NCI-H1092 treated with DMSO at 0.1 percent for 48 hours (cell line): Measurements from ENCODE around the gene CCDC102B.
"Not testable (repeated sequence)": the region's sequence is repeated elsewhere in the genome, so short reads cannot be mapped to it uniquely, and the experiment has no call there.

Experiments used
- DNase-seq: peaks from one replicate; lab custom pipeline; 2025; lab: John Stamatoyannopoulos, UW

CCDC102B gene

DNA sequence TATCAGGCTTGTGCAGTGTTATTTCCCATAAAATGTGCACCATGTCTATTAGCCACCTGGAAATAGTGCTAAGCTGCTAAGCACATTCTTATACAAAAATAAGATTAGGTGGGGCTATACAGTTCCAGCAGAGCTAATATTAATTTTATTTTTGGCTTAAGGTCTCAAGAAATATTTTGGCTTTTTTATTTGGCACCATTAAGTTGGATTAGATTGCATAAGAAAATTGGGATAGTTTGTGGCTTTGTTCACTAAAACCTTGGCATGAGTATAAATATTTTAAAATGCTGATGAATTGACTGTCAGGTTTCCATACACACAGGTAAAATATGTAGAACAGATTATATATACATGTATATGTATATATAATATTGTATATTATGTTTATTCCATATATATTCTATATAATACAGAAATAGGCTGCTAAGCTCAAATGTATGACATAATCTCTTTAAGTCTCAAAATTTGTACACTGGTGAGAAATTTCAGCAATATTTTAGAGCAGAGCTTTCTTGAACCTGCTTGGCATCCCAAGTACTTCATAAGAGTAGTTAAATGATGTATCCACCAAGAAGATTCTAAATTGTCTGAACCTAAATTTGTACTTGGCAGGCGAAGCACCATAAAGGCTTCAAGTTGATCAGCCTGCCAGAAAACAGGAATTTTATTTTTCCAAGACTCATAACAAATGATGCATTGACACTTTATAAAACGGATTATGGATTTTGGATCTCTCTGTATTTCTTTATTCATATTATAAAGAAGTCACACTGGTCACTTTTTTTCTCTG lies 32.6 kb downstream of the CCDC102B start:
- DNase-seq, result no peak

DNA sequence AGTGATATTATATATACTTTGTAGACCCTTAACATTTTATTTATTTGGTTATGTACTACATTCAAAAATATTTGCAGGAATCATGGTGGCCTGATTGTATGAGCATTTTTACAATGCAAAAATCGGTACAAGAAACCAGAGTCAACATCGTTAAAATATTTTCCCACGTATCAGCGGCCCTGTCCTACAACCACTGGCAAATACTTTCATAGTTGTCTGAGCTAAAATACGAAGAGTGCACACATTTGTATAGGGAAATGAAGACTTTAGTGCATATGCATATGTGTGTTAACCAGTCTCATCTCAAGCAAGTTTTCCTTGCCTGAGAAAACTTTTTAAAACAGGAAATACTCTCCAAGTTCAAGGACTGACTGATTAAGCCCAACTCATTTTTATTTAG lies 35.9 kb downstream of the CCDC102B start:
- DNase-seq, result no peak

DNA sequence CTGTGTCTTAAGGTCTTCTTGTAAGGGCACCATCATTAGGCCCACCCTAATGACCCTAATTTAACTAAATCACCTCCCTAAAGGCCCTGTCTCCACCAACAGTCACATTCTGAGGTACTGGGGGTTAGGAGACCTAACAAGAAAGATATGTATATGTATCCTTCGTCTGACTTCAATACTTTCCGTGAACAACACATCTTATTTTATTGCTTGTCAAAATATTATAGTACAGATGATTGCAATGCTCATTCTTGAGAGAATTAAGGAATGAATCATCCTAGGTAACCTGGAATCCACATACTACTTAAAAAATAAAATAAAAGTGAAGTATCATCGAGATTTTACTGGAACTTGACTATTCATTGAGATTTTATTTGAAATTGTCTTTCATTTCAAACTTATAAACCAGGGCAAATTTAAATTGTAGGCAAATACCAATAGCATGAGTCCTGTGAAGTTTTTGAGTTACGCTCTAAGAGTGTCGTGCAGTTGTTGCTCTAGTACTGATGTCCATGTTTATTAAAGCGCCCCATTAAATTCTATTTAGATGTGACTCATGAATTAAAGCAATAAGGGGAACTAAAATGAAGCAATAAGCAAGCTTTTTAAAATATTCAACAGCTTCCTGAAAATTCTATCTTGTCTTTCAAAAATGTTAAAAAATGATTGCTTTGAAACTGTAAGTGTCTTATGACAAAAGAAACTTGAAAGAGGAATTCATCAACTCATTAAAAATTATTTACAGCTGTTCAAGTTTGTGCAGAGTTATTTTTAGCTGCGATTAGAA lies 40.0 kb downstream of the CCDC102B start:
- no peak for DNase-seq

DNA sequence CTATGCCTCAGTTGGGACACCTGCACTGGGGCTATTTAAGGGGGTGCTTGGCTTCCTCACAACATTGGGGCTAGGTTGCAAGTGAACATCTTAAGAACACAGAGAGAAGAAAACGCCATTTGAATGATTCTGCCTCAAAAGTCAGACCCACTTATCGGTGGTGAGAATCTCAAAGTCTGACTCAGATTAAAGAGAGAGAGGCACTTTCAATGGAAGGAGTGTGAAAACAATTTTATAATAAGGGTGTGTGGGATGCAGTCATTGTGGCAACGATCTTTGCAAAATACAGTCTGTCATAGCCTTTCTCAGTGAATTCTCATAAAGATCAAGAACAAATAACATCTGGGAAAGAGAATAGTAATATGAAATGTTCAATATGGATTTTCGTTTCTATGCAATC lies 41.8 kb downstream of the CCDC102B start:
- DNase-seq, result no peak

DNA sequence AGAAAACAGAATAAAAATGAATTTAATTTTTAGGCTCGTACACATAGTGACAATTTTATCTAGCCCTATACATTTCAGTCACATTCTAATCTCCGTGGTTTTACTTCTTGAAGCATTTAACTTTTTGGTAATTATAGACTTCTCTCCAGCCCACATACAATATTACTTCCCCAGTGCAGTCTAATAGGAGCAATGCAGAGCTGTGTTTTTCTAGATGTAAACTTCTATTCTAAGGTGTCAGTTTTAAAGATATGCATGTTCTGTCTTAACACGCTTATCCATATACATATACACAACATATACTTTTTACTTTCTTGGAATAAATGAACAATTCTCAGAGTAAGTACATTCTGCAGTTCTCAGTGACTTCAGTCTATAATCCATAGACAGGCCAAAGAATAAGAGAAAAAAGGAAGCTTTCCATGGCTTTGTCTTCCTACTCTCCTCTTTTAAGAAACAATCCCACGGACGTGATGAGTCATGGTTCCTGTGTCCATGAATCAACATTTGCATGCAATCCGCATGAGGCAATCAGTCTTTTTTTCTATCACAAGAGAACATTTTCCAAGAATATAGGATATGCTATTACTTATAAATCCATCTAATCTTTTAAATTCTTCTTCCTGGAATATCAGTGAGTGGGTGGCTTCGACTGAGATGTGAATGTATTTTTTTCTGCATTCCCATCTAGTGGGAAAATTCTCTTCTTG lies 42.8 kb downstream of the CCDC102B start:
- no peak for DNase-seq

DNA sequence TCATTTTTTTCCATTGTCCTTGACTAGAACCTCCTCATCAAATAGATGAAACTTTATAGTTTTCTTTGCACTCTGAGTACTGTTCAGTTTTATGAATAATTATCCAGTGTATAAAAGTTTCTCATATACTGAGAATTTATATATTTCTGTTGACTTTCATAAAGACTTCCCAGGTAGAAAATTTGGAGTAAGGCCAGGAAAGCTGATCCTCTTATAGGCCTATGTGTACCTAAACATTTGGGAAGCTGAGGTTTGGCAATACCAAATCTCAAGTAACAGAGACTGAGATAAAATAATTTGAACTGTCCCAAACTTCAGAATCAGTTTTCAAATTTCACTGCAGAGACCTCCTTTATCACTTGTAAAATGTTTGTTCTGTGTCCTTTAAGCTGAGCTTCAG lies 43.4 kb downstream of the CCDC102B start:
- no peak for DNase-seq

DNA sequence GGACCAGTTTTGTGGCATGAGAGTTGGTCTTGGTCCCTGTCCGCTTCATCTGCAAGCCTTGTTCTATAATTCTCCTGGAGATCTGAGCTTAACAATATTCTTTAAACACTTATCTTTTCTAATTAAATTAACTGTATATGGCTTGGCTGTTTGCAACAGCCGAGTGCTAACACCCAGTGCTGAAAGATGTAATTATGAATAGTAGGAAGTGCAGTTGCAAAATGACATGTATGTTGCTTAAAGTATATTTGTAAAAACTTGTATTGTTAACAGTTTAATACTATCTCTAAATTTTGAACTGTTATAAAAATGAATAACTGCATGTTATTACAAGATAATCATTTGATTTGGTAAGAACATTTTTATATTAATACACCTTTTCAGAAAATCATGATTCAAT lies 45.1 kb downstream of the CCDC102B start:
- DNase-seq, result no peak

DNA sequence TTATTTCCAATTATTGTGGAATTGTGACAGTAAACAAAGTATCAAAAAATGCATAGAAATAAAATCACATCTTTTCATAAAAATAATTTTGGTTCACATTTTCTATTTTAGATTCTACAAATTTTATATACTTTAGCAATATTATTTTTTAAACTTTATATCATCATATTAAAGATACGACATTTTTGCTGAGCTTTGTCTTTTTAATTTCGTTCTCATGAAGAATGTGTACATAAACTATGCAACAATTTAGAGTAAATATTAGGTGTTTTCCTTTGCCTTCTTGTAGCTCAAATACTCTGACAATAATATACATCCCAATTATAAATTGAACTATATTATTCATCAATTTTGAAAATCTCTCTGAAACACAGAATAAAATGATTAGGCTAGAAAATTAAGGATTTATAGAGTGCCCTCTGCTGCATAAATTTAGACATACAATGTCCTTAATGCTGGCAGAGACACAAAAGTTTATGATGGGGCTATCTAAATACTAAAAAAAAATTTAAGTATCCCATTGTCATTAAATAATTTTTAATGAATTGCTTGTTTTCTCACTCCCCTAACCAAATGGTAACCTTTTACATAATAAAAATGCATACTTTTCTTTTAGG lies 45.7 kb downstream of the CCDC102B start:
- peak; percentile 14 for DNase-seq

DNA sequence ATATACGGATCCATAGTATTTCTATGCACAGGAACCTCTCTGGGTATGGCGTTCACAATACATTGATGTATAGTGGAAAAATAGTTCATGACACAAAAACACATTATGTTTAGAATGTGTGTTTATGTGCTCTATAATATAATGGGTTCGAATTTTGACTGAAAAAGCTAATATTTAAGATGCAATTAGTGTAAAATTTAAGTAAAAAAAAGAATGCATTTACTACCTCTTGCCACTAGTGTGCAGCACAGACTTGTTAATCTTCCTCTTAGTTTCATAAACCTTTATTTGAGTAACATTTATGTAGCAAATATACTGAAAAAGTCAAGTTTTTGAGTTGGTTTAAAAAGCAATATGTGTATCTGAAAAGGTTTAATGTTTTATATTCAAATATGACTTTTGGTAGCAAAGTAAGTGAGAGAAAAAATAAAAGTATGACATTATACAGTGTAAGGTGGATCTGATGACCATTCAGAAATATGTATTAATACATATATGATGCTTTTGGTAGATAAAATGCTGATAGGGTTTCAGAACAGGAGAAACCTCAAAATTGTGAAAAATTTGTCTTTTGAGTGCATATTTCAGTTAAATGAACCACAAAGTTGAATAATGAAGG lies 49.4 kb downstream of the CCDC102B start:
- peak; percentile 48 for DNase-seq

DNA sequence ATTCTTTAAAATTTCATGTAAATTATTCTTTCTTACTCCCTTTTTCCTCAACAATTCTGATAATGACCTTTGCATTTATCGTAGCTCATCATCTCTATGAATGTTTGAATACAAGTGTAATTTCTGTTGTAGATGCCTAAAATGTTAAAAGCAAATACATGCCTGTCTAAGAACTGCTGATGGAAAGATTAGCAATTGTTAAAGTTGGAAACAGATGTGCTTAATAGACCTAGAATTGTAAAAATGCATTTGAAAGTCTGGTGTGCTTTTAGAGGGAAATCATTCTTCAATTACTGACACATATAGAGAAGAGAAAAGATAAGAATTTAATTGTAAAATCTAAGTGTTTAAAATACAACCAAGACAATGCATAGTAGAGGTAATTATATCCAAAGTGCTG lies 50.4 kb downstream of the CCDC102B start:
- no peak for DNase-seq

DNA sequence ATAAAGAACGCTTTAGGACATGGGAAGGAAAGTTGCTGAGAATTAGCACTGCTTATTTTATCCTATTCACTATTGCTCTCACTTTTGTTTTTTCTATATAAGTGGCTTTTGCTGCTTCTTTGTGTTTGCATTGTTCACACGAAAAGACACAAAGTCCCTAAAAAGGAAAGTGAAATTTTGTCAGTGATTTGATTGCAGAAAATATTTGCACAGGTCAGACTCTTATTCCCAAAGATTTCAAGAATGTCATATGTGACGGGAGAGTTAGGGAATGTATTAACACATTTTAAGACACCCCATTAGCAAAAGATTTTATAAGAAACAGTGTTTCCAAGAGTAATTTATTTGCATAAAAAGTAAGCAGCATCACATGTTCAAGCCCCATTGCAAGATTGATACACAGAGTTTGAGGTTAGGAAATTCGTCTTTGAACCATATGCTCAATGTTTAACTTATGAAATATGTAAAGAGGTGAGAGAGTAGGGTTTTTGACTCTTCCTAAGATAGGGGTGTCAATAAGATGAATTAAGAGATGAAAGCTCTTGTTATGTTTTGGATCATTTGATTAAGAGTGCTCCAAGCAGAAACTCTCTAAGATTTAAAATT lies 57.0 kb downstream of the CCDC102B start:
- no peak for DNase-seq

DNA sequence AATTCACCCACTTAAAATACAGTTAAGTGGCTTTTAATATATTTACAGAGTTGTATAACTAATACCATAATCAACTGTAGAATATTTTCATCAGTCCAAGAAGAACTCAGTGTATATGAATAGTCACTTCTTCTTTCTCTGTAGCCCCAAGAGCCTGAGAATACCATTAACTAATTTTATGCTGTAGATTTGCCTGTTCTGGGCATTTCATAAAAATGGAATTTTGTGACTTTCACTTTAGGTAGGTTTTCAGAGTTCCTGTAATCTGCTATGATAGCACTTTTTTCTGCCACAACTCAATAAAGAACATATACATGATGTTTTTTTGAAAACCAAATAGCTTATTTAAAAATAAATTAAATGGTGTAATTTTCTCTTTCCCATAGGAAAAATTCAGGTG lies 57.6 kb downstream of the CCDC102B start:
- DNase-seq, result no peak

DNA sequence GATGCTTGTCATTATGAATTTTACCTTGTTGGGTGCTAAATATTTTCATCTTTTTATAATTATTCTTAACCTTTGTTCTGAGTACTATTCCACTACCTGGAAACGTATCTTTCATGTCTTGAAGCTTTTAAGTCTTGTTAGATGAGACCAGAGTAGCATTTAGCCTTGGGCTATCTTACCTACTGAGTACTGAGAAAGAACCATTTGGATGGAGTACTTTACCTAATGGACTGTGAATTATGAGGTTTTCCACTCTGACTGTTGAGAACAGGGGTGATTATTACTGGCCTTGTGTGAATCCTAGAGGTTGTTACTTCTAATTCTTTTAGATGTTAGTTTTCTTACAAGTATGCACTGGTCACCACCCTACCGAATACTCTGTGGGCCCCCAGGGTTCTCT lies 63.5 kb downstream of the CCDC102B start:
- DNase-seq, result no peak

DNA sequence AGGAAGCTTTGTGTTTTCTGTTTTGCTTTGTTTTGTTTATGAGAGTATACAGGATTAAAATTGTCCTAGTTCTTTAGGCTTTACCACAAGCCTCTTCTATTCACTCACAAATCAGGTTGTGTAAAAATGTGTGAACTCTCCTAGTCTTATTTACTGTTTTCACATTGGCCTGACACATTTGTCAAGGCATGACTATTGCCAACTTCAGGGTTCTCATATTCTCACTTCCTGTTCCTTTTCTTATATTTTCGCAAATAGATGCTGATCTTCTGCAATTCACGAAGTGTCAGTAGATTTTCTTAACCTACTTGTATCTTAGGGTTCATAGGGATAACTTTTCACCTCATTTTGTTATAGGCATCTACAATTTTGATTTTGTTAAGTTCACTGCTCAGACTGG lies 67.1 kb downstream of the CCDC102B start:
- DNase-seq, result no peak

DNA sequence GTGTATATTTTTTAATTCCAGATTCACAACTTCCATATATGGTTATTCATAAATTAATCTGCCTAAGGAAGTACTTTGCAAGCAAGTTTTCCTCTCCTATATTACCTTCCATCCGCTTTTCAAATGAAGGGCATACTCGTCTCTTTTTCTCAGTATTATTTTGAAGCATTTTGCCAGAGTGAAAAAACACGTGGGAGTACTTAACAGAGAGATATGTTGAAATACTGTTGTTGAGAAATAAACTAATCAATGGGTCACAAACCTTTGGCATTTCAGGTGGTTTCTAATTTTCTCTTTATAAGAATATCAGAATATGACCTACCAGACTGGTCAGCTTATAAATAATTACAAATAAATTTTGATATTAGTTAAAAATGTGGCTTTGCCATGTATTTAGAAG lies 67.6 kb downstream of the CCDC102B start:
- DNase-seq, result no peak

DNA sequence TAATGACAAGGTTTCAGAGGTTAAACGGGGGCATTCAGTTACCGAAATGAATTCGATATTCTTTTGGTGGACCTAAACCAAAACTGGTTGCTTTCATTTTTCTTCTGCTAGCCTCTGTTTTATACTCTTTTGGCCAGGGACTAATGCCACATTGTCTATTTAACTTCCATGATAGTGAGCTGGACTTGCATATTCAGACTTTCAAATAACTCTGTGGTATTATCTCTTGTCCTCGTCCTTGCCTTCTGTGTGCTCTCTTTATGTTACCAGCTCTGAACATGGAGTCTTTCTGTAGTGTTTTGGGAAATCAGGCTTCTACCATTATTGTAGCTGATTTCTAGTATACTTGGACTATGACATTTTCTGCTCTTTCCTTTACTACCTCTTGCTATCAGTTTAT lies 75.1 kb downstream of the CCDC102B start:
- no peak for DNase-seq

DNA sequence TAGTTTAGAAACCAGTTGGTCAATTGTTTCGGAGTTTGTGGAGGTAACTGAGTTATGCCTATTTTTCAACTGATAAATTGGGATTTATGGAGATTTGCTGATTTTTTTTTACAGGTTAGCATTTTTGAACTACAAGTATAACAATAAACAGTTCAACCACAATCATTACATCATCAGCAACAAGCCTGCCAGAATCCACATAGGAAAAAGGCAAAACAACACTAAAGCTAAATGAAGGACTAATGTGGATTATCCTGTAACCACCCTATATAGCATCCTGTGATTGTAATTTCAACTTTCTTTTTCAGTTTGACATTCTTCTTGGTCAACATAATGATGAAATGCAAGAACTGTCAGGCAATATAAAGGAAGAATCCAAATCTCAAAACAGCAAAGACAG lies 76.5 kb downstream of the CCDC102B start:
- no peak for DNase-seq

DNA sequence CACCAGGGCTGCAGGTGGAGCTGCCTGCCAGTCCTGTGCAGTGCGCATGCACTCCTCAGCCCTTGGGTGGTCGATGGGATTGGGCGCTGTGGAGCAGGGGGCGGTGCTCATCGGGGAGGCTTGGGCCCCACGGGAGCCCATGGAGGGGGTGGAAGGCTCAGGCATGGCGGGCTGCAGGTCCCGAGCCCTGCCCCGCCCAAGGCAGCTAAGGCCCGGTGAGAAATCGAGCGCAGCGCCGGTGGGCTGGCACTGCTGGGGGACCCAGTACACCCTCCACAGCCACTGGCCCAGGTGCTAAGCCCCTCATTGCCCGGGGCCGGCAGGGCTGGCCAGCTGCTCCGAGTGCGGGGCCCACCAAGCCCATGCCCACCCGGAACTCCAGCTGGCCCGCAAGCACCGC lies 82.1 kb downstream of the CCDC102B start:
- not testable (repeated sequence) for DNase-seq

DNA sequence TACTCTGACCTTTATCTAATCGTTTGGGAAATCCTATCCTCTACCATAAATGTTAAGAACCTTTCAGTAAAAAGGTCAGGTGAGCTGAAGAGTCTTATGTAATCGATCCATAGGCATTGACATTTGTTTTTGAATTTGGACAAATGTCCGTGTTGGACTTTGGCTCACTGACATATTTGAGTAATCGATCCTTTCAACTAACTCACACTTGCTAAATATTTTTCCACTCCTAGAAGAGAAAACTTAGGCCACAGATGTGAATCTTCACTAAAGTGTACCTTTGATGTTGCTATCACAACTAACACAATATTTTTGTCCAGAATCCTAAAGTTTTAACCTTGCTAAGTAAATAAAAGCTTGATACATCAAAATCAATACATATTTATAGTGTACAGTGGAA lies 89.5 kb downstream of the CCDC102B start:
- DNase-seq, result no peak

DNA sequence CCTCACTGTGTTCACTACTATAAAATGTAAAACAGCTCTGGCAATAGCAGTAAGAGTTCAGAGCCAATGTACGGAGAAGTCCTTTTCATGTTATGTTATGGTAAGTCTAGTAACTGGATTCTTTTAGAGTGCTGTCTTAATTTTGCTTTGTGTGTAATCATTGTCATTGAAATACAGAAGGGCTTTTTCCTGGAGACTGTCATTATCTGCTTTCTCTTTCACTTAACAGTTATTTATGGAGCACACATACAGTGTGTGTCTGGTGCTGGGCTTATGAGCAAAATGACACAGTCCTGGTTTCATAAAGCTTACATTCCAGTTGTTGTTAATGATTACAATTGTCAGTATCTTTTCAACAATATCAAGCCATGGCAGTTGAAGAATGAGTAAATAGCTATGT lies 95.5 kb downstream of the CCDC102B start:
- no peak for DNase-seq

DNA sequence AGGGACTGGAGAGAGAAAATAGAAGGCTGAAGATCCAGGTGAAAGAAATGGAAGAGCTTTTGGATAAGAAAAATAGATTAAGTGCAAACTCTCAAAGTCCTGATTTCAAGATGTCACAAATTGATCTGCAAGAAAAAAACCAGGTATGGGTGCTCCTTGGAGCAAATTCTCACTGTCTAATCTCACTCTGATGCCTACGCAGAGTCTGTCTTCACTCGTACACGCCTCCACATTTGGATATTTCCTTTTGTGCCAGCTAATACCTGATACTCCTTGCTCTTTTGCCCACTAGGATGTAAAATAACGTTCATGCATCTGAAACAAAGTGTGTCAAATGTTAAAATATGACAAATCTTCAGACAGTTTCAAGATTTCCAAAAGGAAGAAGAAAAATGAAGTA lies 99.4 kb downstream of the CCDC102B start:
- no peak for DNase-seq

DNA sequence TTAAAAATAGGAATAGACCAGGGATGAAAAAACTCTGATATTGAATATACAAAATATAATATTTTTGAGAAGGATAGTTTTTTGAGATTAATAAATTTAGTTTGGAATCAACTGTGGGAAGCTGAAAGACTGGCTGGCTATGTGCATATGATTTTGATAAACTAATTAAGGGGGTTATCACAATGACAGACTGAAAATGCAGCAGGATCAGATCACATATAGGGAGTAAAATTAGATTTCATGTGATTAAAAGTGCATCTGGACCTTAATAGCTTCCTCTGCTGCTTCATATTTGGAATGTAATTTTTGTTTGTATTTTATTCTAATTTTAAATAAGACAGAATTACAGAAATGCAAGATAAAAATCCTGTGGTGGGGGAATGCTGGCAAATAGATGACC lies 111.7 kb downstream of the CCDC102B start:
- DNase-seq, result no peak
